Esophagus muscularis mucosa (tissue), 3 donors: Measurements from ENCODE around the gene OR51B2.

Experiments
- CTCF ChIP-seq, 3 experiments: fragments of 200-600 bp in 2 of 3; fragments of 450-650 bp in 1 of 3; sonication (generic) in 2 of 3; IDR thresholded peaks; one replicate each; pipeline ENCODE4 v1.5.1; 2017 to 2019; ENCODE audit warnings: antibody characterized with exemption in 3 of 3, mild to moderate bottlenecking in 2 of 3, moderate library complexity in 1 of 3
- POLR2A ChIP-seq: fragments of 450-650 bp; IDR thresholded peaks from one replicate; pipeline ENCODE4 v1.6.1; 2017; ENCODE audit warnings: antibody characterized with exemption, moderate library complexity, mild to moderate bottlenecking, low read depth
- POLR2AphosphoS5 ChIP-seq, 2 donors: sonication (generic); formaldehyde crosslinking; IDR thresholded peaks; one replicate each; pipeline ENCODE4 v1.6.1; 2017; ENCODE audit warnings: antibody characterized with exemption in 2 of 2

- TF ChIP-seq CTCF (IDR thresholded peaks at IDR 0.05) (no peak), POLR2A (no peak), POLR2AphosphoS5 (IDR thresholded peaks at IDR 0.05) (no peak)
Measured at GRCh38 chr11:5283086-5283485, 41.0 kb downstream of the OR51B2 start.
